Activated CD4-positive, CD25-positive, alpha-beta regulatory T cell treated with anti-CD3 and anti-CD28 coated beads, Interleukin-2, amount 50 U/mL, for 72 hours (primary cell): Measurements from ENCODE around the gene ADAMTS15.

ENCODE experiments used
- DNase-seq: peaks from one replicate; pipeline ENCODE4 v3.0.0; 2021

The ADAMTS15 gene

DNA sequence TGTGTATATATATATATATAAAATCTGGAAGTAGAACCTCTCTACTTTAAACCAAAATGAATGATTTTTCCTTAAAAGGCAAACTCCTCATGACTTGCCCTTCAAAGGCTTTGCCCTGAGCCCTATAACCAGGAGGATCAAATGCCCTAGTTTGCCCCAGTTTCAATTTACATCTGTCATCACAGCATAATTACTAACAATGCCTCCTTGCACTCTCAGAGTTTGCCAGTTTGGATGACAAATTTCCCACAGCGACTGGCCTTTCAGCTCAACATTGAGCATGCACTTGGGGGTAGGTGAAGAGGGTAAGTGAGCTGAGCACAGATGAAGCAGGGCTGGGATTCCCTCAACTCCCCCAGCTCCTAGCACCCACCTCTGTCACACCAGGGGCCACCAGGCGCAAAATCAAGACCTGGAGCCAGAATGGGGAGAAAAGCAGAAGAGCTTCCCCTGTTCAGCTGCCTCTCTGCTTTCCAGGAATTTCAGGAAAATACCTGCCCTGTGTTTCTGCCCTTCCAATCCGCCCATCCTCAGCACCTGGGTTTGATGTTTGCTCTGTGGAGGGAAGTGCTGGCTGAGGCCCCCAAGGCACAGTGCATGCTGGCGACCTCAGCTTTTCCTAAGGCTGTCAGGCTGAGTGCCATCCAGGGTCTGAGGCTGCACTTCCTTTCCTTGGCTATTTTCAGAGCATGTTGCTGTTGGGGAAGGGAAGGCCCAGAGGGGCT, 67.5 kb downstream of the ADAMTS15 start:
- DNase-seq, result no peak

- DNase-seq, result no peak
These were observed 68.4 kb downstream of the ADAMTS15 start for GRCh38 chr11:130516554-130517505.

DNA sequence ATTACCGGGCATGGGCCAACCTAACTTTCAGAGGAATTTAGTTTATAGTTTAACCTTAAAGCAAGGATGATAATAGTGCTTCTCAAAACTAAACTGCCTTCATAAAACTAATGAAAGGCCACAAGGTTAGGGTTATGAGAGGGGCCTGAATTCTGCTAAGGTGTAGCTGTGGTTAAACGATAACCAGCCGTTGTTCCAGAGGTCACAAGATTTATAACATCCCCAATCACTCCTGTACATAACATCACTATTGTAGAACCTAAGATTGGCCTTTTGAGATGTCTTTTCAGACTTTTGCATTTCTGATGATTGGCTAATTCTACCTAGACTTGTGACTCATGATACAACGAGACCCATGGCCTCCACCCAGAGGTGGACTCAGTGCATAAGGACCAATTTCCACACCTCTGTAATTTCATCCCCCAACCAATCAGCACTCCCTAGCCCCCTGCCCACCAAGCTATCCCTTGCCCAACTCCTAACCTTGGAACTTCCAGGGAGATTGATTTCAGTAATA, 69.8 kb downstream of the ADAMTS15 start:
- no peak for DNase-seq

DNA sequence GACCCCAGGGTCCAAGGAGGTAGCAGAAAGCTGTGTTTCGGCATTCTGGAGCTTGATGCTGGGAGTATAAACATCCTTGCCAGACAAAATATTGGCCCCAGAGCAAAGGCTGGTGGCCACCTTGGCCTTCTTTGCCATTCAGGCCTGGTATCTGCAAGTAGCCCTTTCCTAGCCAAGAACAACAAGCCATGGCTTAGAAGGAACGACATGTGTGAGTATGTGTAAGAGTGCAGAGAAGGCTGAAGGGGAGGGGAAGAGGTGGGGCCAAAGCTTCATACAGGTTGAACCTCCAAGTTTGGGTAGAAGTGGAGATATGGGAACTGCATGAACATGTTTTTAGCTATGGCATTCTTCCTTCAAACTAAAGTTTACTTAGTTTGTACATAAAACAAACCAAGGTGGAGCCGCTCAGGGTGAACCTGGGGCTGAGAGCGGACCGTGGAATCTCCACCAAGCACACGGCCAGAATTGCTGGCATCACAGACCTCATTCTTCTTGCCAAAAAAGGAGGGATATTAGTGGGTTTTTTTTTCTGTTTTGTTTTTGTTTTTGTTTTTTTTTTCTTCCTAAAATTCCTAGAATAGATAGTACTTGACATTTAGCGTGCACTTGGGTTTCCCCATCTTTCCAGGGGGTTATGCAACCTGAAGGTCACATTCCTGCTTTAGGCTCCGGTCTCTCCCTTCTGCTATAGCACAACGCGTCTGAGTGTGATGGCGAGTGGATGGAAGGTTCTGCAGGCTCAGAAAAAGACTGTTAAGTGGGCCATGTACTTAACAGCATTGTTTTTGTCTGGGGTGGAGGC, 70.9 kb downstream of the ADAMTS15 start:
- DNase-seq, result no peak

GRCh38 chr11:130520271-130520671, 71.8 kb downstream of the ADAMTS15 start:
- DNase-seq, result no peak

DNA sequence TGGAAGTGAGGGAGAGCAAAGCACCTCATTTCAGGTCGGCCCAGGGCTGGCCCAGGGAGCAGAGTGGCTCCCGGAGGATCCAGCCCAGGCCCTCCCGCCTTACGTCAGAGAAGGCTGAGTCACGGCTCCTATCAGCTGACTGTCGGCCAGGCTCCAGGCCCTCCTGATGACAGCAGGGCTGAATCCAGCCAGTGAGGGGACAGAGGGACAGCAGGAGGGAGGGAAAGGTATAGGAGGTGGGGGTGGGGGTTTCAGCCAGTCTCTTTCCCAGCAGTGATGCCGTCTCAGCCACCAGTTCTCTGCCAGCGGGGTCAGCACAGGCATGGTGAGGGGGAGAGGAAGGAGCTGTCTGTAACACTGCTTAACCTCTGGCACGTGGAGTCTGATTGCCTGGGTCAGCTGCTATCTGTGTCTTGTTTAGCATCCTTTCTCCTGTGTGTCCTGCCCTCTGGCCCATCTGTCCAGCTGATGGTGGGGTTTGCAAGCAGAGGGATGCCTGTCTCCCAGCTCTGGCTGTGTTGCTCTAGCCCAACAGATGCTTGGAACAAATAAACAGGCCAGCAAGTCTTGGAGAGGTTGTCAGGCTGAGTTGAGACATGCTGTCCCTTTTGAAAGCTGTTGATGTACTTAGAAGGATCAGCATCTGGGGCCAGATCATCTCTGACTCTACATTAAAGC, 74.0 kb downstream of the ADAMTS15 start:
- DNase-seq, result no peak

DNA sequence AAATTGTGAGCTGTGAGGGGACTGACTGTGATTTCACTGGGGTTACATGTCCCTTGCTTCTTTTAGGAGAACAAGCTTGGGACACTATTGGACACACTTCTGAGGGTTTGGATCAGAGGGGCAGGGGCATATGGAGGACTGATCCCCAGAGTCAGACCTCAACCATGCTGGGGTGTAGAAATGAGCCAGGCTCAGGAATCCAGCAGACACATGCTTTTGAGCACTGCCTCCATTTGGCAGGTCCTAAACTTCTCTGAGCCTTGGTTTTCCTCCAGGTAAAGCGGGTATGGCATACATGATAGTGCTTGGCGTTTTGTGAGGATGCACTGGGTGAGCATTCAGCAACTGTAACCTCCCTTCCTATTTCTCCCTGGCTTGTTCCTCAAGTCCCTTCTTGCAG, 74.7 kb downstream of the ADAMTS15 start:
- no peak for DNase-seq

GRCh38 chr11:130523609-130524008, 75.2 kb downstream of the ADAMTS15 start:
- DNase-seq, result no peak

DNA sequence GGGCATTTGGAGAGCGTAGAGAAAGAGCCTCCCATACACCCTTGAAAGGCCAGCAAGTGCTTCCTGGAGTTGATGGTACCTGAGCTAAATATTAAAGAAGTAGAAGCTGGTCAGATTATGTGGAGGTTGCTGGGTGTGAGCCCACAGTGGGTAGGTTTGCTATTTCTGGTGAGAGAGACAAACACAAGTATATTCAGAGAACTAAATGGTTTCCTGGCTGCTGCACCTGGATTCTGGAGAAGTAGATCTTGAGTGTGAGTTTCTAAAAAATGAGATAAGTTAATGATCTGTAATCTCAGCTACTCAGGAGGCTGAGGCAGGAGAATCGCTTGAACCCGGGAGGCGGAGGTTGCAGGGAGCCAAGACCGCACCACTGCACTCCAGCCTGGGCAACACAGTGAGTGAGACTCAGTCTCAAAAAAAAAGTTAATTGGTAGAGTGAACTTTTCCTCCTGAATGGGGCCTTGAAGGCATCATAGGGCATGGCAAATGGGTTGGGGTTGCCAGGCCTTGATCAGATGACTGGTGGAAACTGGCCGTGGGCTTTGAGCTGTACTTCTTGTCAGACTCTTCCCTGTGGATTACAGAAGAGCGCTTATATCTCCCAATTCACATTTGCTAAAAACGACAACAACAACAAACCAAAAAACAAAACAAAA, 75.8 kb downstream of the ADAMTS15 start:
- no peak for DNase-seq

DNA sequence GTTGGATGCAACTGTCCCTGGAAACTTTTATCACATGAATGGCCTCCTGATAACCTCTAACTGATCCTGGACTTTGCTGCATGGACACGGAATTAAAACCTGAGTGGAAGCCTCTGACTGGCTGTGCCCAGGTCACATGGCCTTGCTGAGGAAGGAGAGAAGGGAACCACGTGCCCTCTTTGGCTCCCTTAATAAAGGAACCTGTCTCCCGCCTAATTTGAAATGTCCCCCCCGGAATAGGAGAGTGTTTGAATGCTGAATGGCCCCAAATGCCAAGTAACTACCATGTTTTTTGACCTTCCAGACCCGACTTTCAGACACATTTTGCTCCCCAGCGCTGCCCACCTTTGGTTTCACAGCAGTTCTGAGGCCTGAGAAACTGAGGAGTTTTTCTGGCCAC, 76.9 kb downstream of the ADAMTS15 start:
- DNase-seq, result no peak
